COLO668 (cell line): Measurements from ENCODE around the gene OR10P1.
A peak's percentile ranks its signal among the peaks of the same experiment; 100 is the strongest.

ENCODE experiments used
- DNase-seq: peaks from one replicate; lab custom pipeline; 2025; ENCODE audit not compliant: unreplicated experiment; lab: John Stamatoyannopoulos, UW

The OR10P1 gene

DNA sequence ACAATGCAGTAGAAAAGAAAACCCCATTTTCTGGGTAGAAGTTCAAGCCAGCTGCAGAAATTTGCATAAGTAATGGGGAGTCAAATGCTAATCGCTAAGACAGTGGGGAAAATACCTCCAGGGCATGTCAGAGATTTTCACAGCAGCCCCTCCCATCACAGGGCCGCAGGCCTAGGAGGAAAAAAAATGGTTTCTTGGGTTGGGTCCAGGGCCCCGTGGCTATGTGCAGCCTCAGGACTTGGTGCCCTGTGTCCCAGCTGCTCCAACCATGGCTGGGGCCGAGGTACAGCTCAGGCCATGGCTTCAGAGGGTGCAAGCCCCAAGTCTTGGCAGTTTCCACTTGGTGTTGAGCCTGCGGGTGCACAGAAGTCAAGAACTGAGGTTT is 14.6 kb downstream of the OR10P1 start:
- DNase-seq, result no peak

DNA sequence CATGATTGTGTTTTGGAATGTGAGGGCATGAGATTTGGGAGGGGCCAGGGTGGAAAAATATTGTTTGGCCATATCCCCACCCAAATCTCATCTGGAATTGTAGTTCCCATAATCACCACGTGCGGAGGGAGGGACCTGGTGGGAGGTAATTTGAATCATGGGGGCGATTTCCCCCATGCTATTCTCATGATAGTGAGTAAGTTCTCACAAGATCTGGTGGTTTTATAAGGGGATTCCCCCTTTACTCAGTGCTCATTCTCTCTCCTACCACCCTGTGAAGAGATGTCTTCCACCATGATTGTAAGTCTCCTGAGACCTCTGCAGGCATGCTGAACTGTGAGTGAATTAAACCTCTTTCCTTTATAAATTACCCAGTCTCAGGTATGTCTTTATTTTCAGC is 15.7 kb downstream of the OR10P1 start:
- no peak for DNase-seq

DNA sequence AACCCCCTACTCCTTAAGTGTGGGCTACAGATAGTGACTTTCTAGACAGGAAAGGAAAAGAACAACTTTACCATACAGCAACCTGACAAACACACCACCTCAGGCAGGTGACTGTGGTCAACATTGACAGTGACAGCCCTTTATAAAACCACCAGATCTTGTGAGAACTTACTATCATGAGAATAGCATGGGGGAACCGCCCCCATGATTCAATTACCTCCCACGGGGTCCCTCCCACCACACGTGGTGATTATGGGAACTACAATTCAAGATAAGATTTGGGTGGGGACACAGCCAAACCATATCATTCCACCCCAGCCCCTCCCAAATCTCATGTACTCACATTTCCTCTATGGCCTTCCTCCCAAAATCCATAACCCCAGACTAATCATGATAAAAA is 16.3 kb downstream of the OR10P1 start:
- no peak for DNase-seq

DNA sequence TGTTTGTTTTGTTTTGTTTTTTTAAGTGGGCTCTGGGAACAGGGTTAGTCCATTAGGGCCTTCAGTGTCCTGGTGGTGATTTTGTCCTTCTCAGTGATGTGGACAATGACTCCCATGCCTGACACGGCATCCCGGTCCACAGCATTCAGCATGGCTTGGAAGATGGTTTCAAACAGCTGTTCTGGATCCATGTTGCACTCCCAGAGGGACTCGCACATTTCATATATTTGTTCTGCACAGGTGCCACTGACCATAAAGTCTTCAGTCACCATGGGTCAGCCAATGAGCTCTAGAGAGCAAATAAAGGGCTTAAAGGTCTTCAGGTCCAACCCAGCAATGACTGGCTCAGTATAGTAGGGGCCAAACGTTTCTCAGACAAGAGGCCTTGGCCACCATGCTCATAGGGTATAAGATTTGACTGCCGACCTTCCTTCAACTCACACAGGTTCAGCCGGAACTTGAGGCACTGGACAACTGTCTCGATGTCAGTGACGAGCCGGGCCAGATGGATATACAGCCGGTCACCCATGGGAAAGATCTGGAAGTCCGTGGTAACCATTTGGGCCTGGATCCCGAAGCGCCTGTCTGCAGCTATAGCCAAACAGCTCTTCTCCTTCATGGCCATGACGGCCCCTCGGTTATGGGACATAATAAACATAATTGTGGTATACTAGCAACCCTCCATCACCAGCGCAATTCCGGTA is 18.0 kb downstream of the OR10P1 start:
- DNase-seq, result no peak

DNA sequence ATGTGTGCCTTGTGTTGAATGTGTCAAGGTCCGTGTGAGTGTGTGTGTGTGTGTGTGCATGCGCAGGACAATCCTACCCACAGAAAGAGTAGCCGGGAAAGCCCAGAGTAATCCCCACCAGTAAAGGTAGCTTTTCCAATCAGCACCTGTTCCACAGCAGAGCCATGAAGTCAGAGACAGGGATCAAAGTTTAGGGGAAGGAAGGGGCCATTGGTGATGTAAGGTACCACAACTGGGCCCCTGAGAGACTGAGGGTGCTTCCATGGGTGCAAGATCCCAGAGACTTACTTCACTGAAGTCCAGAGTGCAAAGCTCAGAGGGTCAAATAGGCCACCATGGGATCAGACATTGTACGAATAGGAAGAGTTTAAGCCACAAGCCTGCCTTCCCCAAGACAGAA is 20.5 kb downstream of the OR10P1 start:
- DNase-seq, result no peak

GRCh38 chr12:55658212-55658611 is 21.5 kb downstream of the OR10P1 start:
- DNase-seq, result no peak

- no peak for DNase-seq
Measured at GRCh38 chr12:55658635-55659391, 22.1 kb downstream of the OR10P1 start.

DNA sequence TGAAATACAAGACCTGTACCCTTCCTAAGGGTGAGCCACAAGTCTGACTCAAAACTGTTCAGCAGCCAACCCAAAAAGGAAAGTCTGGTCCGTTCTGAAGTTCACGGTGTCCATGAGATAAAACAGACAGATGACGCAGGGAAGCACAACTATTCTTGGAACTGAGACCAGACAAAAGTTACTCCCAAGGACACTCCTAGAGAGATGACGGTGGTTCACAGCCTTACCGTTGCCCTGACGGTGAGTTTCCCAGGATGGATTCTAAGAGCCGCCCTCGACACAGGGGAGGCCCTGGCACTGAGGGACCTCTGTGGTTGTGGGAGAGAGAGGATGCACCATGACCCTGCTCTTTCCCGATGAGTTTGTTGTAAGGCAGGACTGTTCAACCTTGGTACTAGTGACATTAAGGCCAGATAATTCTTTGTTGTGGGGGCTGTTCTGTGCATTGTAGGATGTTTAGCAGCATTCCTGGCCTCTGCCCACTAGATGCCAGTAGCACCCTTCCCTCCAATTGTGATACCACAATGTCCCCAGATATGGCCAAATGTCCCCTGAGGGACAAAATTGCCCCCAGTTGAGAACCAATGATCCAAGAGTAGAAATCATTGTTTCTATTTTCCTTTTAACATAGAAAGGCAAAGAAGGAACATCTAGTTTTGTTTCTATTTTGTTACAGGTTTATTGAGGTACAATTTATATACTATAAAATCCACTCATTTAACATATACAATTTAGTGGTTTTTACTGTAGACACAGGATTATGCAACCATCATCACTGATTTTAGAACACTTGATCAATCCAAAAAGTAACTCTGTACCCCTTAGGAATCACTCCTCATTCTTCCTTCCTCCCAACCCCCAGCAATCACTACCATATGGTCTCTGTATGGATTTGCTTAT is 23.0 kb downstream of the OR10P1 start:
- DNase-seq, result no peak

- DNase-seq, result no peak
Measured at GRCh38 chr12:55663391-55663790, 26.7 kb downstream of the OR10P1 start.

DNA sequence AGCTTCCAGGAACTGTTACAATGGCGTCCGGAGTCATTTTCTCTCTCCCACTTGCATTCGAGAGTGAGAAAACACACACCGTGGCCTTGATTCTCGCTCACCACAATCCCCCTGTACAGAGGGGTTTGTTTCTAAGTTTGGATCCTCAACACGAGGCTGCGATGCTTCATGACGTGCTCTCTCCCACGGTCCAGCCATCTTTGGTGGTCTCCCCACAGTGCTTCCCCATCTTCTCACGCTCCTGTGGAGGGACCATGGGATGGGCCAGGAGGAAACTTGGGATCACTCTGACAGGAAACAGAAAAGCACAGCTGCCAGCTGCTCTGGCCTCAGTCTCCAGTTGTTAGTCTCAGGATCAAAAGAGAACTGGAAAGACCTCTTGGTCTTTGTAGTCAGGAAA is 28.1 kb downstream of the OR10P1 start:
- DNase-seq, result no peak

DNA sequence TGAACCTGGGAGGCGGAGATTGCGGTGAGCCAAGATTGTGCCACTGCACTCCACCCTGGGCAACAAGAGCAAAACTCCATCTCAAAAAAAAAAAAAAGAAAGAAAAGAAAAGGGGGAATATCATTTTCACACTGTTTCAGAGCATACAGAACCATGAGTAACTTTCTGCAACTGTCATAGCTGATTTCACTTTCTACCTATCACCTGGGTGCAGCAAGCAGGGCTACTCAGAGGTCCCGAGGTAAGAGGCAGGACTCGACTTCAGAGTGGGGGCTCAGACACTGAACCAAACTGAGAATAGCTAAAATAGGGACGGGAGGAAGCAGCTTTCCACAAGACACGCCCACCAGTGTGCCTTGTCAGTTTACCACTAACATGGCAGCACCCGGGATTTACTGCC is 29.8 kb downstream of the OR10P1 start:
- DNase-seq, result no peak

- no peak for DNase-seq
Measured at GRCh38 chr12:55670276-55670675, 33.6 kb downstream of the OR10P1 start.

DNA sequence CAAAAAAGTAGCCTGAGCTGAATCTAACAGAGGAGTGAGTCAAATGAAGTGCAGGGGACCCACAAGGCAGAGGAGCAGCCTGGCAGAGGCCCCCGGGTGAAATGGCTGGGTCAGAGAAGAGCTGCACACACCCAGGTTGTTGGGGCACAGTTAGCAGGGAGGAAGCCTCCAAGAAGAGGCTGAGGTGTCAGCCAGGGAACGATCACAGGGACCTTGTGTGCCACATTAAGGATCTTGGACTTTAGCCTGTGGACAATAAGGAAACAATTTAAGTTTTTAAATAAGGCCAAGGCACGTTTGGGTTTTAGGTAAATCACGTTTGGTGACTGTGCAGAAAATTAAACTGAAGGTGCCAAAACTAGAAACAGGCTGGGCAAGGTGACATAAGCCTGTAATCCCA is 35.1 kb downstream of the OR10P1 start:
- no peak for DNase-seq

DNA sequence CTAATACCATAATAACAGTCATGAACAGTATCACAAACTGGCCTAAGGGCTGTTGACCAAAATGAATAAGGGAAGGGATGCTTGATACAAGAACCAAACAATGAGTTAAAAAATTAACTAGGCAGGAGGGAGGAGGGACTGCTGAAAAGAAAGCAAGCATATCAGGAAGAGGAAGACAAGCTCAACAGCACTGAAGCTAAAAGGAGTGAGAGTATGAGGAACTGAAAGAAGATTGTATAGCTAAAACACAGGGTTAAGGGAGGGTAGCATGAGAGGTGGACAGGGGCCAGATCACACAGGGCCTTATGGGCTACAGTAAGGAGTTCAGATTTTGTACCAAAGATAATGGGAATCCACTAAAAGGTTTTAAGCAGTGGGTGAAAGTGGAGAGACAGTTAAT is 36.9 kb downstream of the OR10P1 start:
- DNase-seq, result no peak

DNA sequence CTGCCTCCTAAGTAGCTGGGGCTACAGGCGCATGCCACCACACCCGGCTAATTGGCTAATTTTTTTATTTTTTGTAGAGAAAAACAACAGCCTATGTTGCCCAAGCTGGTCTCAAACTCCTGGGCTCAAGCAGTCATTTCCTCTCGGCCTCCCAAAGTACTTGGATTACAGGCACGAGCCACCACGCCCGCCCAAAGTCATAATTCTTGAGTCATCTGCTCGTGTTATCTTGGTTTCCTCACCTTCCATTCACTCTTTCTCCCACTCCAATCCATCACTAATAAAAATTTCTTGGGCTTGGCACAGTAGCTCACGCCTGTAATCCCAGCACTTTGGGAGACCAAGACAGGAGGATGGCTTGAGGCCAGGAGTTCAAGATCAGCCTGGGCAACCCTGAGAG is 39.0 kb downstream of the OR10P1 start:
- DNase-seq, result no peak

DNA sequence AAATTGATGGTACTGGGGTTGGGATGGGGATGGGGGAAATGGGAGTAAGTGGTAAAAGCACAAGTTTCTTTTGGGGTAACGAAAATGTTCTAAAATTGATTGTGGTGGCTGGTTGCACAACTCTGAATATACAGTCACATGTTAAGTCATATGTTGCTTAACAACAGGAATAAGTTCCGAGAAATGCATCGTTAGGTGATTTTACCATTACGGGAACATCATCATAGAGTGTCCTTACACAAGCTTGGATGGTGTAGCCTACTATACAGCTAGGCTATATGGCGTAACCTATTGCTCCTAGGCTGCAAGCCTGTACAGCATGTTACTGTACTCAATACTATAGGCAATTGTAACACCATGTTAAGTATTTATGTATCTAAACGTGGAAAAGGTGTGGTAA is 40.0 kb downstream of the OR10P1 start:
- no peak for DNase-seq

DNA sequence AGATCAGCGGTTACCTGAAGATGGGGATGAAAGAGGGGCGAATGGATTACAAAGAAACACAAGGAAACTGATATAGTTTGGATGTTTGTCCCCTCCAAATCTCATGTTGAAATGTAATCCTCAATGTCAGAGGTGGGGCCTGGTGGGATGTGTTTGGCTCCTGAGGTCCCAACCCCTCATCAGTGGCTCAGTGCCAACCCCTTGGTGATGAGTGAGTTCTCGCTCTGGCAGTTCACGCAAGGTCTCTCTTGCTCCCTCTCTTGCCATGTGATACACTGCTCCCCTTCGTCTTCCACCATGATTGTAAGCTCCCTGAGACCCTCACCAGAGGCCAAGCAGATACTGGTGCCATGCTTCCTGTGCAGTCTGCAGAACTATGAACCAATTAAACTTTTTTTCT is 43.0 kb downstream of the OR10P1 start:
- DNase-seq, result no peak

DNA sequence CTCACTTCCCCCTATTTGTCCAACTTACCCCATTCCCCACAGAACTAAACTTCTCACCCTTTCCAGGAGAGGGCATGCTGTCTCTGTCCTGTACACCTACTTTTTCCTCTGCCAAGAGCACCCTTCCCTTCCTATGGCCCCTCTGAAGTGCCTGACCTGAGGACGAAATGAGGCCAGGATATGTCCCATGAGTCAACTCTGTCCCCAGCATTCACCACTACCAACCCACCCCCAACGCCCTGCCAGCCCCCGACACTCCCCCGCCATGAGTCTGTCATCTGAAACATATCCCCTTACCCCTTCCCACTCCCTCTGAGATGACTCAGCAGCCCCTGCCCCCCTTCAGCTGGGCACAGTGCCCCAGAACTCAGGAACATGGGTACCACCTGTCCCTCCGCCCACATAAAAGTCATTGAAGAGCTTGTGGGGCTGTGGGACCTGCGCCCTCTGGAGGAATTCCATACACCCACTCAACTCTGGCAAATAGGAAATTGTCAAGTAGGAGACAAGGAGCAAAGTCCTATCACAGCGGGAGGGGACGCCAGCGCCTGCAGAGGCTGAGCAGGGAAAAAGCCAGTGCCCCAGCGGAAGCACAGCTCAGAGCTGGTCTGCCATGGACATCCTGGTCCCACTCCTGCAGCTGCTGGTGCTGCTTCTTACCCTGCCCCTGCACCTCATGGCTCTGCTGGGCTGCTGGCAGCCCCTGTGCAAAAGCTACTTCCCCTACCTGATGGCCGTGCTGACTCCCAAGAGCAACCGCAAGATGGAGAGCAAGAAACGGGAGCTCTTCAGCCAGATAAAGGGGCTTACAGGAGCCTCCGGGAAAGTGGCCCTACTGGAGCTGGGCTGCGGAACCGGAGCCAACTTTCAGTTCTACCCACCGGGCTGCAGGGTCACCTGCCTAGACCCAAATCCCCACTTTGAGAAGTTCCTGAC is 44.7 kb downstream of the OR10P1 start:
- DNase-seq, result peak; percentile 24

DNA sequence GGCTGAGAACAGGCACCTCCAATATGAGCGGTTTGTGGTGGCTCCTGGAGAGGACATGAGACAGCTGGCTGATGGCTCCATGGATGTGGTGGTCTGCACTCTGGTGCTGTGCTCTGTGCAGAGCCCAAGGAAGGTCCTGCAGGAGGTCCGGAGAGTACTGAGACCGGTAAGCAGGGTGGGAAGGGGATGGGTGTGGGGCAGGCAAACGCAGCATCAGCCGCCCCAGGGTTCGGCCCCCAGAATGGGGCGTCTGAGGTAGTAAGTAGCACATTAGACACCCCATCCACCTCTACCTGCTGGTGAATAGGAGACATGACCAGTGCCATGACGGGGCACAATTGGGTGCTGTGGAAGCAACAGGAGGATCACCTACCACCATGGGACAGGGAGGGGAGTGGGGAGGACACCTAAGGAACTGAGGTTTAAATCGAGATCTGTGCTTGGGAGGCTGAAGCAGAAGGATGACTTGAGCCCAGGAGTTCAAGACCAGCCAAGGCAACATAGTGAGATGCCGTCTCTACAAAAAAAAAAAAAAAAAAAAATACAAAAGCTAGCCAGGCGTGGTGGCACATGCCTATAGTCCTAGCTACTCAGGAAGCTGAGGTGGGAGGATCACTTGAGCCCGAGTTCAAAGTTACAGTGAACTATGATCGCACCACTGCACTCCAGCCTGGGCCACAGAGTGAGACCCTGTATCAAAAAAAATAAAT is 45.5 kb downstream of the OR10P1 start:
- no peak for DNase-seq

DNA sequence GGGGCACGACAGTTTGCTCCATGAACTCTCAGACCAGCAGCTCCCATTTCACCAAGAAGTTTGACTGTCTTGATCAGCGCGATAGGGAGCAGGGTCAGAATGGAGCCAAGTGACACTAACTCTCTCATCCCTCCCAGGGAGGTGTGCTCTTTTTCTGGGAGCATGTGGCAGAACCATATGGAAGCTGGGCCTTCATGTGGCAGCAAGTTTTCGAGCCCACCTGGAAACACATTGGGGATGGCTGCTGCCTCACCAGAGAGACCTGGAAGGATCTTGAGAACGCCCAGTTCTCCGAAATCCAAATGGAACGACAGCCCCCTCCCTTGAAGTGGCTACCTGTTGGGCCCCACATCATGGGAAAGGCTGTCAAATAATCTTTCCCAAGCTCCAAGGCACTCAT is 47.0 kb downstream of the OR10P1 start:
- no peak for DNase-seq
